Upper lobe of left lung (tissue), 6 donors: ENCODE results near the gene MARCHF3. TPM values are rescaled to one million over a fixed set of nuclear protein-coding genes. Genes with fewer than 3 reads are reported as not detected.
A peak's percentile ranks its signal among the peaks of the same experiment; 100 is the strongest.

ENCODE experiments used
- ATAC-seq, 2 donors: fragments of 200-7000 bp; cut with Tn5 transposase; one replicate each; pipeline ENCODE4 v1.9.1; 2022; ENCODE audit warnings: mild to moderate bottlenecking in 2 of 2, moderate library complexity in 2 of 2; ENCODE audit not compliant: low FRiP score in 2 of 2
- DNase-seq, 2 donors: peaks; one replicate each; pipeline ENCODE4 v3.0.0-alpha.2; 2019 to 2020
- H3K27ac ChIP-seq, 4 donors: fragments of 200-600 bp; sonication (generic); one replicate each; pipeline ENCODE4 v1.5.1; 2016 to 2019
- H3K27me3 ChIP-seq, 4 donors: fragments of 200-600 bp; sonication (generic); one replicate each; pipeline ENCODE4 v1.5.1; 2017 to 2019
- H3K36me3 ChIP-seq, 4 donors: fragments of 200-600 bp; sonication (generic); one replicate each; pipeline ENCODE4 v1.5.1; 2016 to 2019
- H3K4me1 ChIP-seq, 4 donors: fragments of 200-600 bp; sonication (generic); one replicate each; pipeline ENCODE4 v1.5.1; 2018 to 2019
- H3K4me3 ChIP-seq, 4 donors: fragments of 200-600 bp; sonication (generic); one replicate each; pipeline ENCODE4 v1.5.1; 2017 to 2019; ENCODE audit warnings: mild to moderate bottlenecking in 2 of 4, moderate library complexity in 1 of 4
- H3K9me3 ChIP-seq, 4 donors: fragments of 200-600 bp; sonication (generic); one replicate each; pipeline ENCODE4 v1.5.1; 2018 to 2019
- EP300 ChIP-seq, 4 donors: sonication (generic); formaldehyde crosslinking; IDR thresholded peaks; one replicate each; pipeline ENCODE4 v1.5.1; 2017; ENCODE audit warnings: antibody characterized with exemption in 4 of 4, control low read depth in 2 of 4
- POLR2A ChIP-seq, 4 donors: fragments of 450-650 bp; IDR thresholded peaks; one replicate each; pipeline ENCODE4 v1.5.1; 2016 to 2017; ENCODE audit warnings: antibody characterized with exemption in 4 of 4, mild to moderate bottlenecking in 2 of 4
- POLR2AphosphoS5 ChIP-seq, 2 donors: sonication (generic); formaldehyde crosslinking; IDR thresholded peaks; one replicate each; pipeline ENCODE4 v1.5.1; 2017; ENCODE audit warnings: antibody characterized with exemption in 2 of 2
- WGBS, 2 donors: methylation state at CpG; one replicate each; pipeline ENCODE4 v1.1.5; 2017 to 2018; 5-methylcytosine and 5-hydroxymethylcytosine counted together
- total RNA-seq, 6 donors: library from RNA; depleted of rRNA in 4 of 6; stranded (reverse); fragments of >200 nt in 4 of 6; gene quantifications; one replicate each; pipeline versions ENCODE4 v1.1.0 to v1.2.1, GENCODE V29; 2016 to 2021
- TF ChIP-seq, protein P1 (sequence below), 6 experiments: fragments of 450-650 bp in 4 of 6; fragments of 200-600 bp in 2 of 6; sonication (generic) in 2 of 6; IDR thresholded peaks; one replicate each; pipeline ENCODE4 v1.5.1; 2016 to 2019; ENCODE audit warnings: antibody characterized with exemption in 6 of 6
- donor health status: DM: no; HTN: no; CAD: no; lungs with moderate emphysema.
- donor health status: DM: no; HTN: yes; CAD: no; lungs with severe emphysema.

Gene MARCHF3
- total RNA-seq, 6 donors from 2014 or later, result 2.1 to 16.2 (median 6.7) TPM

DNA sequence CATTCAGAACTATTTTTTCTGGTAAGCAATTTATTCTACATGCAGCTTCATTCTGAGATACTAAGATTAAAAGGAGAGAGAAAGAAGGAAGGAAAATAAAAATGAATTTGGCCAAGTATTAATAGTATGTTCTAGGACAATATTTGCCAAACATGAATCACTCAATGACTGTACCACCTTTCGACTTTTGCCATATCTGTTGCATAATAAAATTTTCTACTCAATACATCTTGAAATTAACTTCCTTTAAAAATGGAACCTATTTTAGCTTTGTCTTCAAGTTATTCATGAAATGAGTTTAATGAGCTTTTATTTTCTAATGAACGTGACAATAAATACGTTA lies 111.8 kb downstream of the MARCHF3 start:
- DNase-seq (no peak), ATAC-seq (no peak)
- Histone ChIP-seq H3K27ac (peak overlapping the region in 1 of 4 donors; percentile 64), H3K4me1 (peaks cover 11 to 29% (median 23%) of the 10 kb centered on the region in 4 donors), H3K4me3 (no peak overlapping the region), H3K36me3 (no peaks in the 10 kb centered on the region), H3K9me3 (no peaks in the 10 kb centered on the region), H3K27me3 (no peaks in the 10 kb centered on the region)
- TF ChIP-seq POLR2AphosphoS5 (IDR thresholded peaks at IDR 0.05) (no peak), POLR2A (IDR thresholded peaks at IDR 0.05) (no peak), EP300 (IDR thresholded peaks at IDR 0.05) (no peak)
- TF ChIP-seq, protein P1, sequence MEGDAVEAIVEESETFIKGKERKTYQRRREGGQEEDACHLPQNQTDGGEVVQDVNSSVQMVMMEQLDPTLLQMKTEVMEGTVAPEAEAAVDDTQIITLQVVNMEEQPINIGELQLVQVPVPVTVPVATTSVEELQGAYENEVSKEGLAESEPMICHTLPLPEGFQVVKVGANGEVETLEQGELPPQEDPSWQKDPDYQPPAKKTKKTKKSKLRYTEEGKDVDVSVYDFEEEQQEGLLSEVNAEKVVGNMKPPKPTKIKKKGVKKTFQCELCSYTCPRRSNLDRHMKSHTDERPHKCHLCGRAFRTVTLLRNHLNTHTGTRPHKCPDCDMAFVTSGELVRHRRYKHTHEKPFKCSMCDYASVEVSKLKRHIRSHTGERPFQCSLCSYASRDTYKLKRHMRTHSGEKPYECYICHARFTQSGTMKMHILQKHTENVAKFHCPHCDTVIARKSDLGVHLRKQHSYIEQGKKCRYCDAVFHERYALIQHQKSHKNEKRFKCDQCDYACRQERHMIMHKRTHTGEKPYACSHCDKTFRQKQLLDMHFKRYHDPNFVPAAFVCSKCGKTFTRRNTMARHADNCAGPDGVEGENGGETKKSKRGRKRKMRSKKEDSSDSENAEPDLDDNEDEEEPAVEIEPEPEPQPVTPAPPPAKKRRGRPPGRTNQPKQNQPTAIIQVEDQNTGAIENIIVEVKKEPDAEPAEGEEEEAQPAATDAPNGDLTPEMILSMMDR (IDR thresholded peaks at IDR 0.05), result no peak
- WGBS, 2 donors, result 82 to 84% methylated on average over 3 of the region's 3 CpGs

DNA sequence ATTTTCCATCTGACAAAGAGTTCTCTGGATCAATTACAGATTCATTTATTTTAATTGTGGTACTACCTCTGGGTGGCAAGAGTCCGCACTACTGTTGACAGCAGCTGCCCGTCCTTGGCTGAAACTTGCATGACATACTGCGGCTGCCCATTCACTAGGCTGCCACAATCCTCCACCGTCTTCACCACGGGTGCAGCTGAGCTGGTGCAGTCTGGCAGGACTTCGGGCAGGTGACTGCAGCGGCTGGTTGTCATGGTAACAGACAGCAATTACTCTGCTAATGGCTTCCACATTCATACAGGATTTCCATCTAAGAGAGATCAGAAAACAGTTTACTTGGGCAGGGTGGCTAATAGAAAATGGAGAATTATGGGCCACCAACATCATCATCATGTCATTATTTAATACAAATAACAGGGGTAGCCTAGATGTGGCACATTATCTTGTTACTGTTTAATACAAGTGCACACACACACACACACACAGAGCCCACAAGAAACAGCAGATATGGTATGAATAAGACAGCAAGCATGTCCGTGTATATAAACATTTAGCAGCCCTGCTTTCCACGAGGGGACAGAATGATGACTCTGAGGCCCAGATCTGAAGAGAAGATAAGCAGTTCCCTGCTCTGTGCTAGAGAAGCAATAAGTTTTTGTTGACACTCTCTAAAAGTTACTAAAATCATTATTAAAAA lies 112.3 kb downstream of the MARCHF3 start:
- no peaks in the 10 kb centered on the region for H3K27me3 ChIP-seq
- H3K9me3 ChIP-seq, result no peaks in the 10 kb centered on the region
- WGBS, 2 donors, result 62 to 76% methylated on average over 9 of the region's 9 CpGs
- H3K4me1 ChIP-seq, result peaks cover 11 to 29% (median 23%) of the 10 kb centered on the region in 4 donors
- no peaks in the 10 kb centered on the region for H3K36me3 ChIP-seq
- peak overlapping the region in 1 of 4 donors; percentile 17 for H3K27ac ChIP-seq
- H3K4me3 ChIP-seq, result no peak overlapping the region
- TF ChIP-seq POLR2AphosphoS5 (IDR thresholded peaks at IDR 0.05) (no peak), EP300 (IDR thresholded peaks at IDR 0.05) (no peak), POLR2A (IDR thresholded peaks at IDR 0.05) (no peak)
- TF ChIP-seq, protein P1 (IDR thresholded peaks at IDR 0.05), result no peak
- DNase-seq, result peak in 1 of 2 donors; percentile 57
- ATAC-seq, result no peak

DNA sequence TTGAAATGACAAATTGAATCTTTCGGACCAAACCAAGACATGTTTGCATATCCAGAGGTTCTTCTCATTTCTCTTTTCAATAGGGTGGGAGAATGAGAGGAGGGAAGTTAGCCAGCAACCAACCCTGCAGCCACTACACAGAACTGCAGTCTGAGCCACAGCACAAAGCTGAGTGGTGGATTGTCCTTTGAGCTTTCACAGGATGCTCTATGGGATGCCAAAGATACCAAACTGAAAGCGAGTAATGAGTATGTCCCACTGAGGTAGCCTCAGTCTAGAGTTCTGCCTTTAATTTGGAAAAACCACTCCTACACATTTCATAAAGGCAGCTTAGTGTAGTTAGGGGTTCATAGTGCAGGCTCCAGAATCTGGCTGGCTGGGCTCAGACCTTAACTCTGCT lies 114.9 kb downstream of the MARCHF3 start:
- 91 to 100% methylated on average over 2 of the region's 2 CpGs for WGBS, 2 donors
- H3K36me3 ChIP-seq, result no peaks in the 10 kb centered on the region
- DNase-seq, result no peak
- TF ChIP-seq, protein P1 (IDR thresholded peaks at IDR 0.05), result no peak
- TF ChIP-seq EP300 (IDR thresholded peaks at IDR 0.05) (no peak), POLR2A (IDR thresholded peaks at IDR 0.05) (no peak), POLR2AphosphoS5 (IDR thresholded peaks at IDR 0.05) (no peak)
- no peaks in the 10 kb centered on the region for H3K9me3 ChIP-seq
- no peaks in the 10 kb centered on the region for H3K27me3 ChIP-seq
- H3K27ac ChIP-seq, result no peak overlapping the region
- H3K4me1 ChIP-seq, result peaks cover 11 to 23% (median 19%) of the 10 kb centered on the region in 4 donors
- ATAC-seq, result no peak
- no peak overlapping the region for H3K4me3 ChIP-seq

DNA sequence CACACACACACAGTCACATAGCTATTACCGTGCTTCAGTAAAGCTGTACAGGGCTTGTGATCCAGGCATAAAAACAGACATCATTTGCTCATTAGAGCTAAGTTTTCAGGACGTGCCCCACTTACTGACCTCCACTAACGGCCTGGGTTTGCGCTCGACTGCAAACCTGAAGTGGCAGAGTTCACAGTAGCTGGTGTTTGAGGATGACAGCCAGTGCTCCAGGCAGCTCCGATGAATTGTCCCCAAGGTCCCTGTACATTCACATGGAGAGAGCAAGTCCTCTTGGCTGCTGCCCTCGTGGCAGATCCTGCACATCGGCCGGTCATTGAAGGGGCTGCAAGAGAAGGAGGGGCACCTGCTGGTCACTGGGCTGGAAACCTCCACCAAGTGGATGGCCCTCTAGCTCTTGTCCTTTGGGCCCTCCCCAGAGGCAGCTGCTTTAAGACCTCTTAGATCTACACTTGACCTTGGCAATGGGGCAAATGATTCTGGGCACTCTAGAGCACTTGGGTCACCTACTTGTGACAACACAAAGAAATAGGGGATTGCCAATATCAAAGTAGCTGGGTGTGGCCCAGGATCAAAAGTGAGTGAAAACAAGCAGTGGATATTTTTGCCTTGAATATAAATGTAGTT lies 115.4 kb downstream of the MARCHF3 start:
- TF ChIP-seq POLR2A (IDR thresholded peaks at IDR 0.05), result no peak
- TF ChIP-seq, protein P1 (IDR thresholded peaks at IDR 0.05), result no peak
- TF ChIP-seq POLR2AphosphoS5 (IDR thresholded peaks at IDR 0.05), result no peak
- H3K9me3 ChIP-seq, result no peaks in the 10 kb centered on the region
- ATAC-seq, result peak in 1 of 2 donors; percentile 15
- H3K4me1 ChIP-seq, result peaks cover 11 to 17% (median 16%) of the 10 kb centered on the region in 4 donors
- H3K27me3 ChIP-seq, result no peaks in the 10 kb centered on the region
- DNase-seq, result peak in 1 of 2 donors; percentile 40
- WGBS, 2 donors, result 79 to 84% methylated on average over 6 to 9 of the region's 9 CpGs
- no peaks in the 10 kb centered on the region for H3K36me3 ChIP-seq
- H3K4me3 ChIP-seq, result no peak overlapping the region
- H3K27ac ChIP-seq, result no peak overlapping the region
